Glutamatergic neuron (in vitro differentiated cells): ENCODE data around the gene ZNF286A. TPM values are rescaled to one million over a fixed set of nuclear protein-coding genes. Genes with fewer than 3 reads are reported as not detected.

ENCODE experiments used
- DNase-seq: peaks from one replicate; pipeline ENCODE4 v3.0.0; 2022
- H3K27ac Mint-ChIP-seq: one replicate; pipeline ENCODE4 v1.8.0; 2020; ENCODE audit warnings: mild to moderate bottlenecking, mixed read lengths, inconsistent platforms; ENCODE audit not compliant: unreplicated experiment
- H3K27me3 Mint-ChIP-seq: one replicate; pipeline ENCODE4 v1.8.0; 2020; ENCODE audit warnings: mild to moderate bottlenecking, moderate library complexity, mixed read lengths, inconsistent platforms; ENCODE audit not compliant: unreplicated experiment
- H3K36me3 Mint-ChIP-seq: one replicate; pipeline ENCODE4 v1.8.0; 2020; ENCODE audit warnings: mild to moderate bottlenecking, mixed read lengths, inconsistent platforms; ENCODE audit not compliant: unreplicated experiment
- H3K4me1 Mint-ChIP-seq: one replicate; pipeline ENCODE4 v1.8.0; 2020; ENCODE audit warnings: mild to moderate bottlenecking, low read depth, mixed read lengths, inconsistent platforms; ENCODE audit not compliant: unreplicated experiment
- H3K4me3 Mint-ChIP-seq: one replicate; pipeline ENCODE4 v1.8.0; 2020; ENCODE audit warnings: mild to moderate bottlenecking, mixed read lengths, inconsistent platforms; ENCODE audit not compliant: unreplicated experiment
- H3K9me3 Mint-ChIP-seq: one replicate; pipeline ENCODE4 v1.8.0; 2020; ENCODE audit warnings: mild to moderate bottlenecking, moderate library complexity, mixed read lengths, inconsistent platforms; ENCODE audit not compliant: unreplicated experiment
- total RNA-seq: library from RNA; stranded (reverse); fragmentation: NEBNext Ultra II Directional; extraction: Animal tissue kit (Norgen Biotek cat#: 25700); gene quantifications from one replicate; pipeline ENCODE4 v1.2.1, GENCODE V29; 2021; ENCODE audit not compliant: unreplicated experiment
- TF ChIP-seq, protein P1 (sequence below): fragments of 200-600 bp; sonication (generic); IDR thresholded peaks from one replicate; pipeline ENCODE4 v1.5.0; 2021; ENCODE audit not compliant: partially characterized antibody, unreplicated experiment

The ZNF286A gene
- total RNA-seq, 1 donor from 2014 or later = 229 TPM

DNA sequence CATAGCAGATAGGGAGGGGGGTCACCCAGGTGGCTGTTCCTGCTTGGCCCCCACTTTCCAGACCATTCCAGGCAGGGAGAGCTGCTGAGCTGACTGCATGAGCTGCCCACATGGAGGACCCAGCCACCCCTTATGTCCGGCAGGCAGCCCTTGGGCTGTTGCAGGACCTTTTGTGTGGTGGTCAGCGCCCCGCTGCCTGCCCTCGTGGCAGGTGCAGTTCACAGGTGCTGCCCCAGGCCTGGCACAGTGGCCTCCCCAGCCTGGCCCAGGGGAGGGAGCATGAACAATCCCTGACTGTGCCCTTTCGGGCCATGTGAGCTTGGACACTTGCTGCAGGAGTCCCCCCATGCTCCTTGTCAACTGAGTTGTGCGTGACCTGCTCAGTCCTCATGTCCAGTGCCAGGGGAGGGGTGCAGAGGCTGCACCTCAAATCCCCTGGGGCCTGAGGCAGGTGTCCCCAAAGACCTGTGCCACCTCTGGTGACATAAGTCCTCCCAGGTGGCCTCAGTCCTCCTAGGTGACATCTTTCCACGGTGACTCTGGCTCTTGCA lies 41.1 kb downstream of the ZNF286A start:
- no peaks in the 10 kb centered on the region for H3K36me3 Mint-ChIP-seq
- no peak overlapping the region for H3K27ac Mint-ChIP-seq
- no peaks in the 10 kb centered on the region for H3K9me3 Mint-ChIP-seq
- H3K4me1 Mint-ChIP-seq = no peaks in the 10 kb centered on the region
- H3K4me3 Mint-ChIP-seq = no peak overlapping the region
- DNase-seq = no peak
- TF ChIP-seq, protein P1, sequence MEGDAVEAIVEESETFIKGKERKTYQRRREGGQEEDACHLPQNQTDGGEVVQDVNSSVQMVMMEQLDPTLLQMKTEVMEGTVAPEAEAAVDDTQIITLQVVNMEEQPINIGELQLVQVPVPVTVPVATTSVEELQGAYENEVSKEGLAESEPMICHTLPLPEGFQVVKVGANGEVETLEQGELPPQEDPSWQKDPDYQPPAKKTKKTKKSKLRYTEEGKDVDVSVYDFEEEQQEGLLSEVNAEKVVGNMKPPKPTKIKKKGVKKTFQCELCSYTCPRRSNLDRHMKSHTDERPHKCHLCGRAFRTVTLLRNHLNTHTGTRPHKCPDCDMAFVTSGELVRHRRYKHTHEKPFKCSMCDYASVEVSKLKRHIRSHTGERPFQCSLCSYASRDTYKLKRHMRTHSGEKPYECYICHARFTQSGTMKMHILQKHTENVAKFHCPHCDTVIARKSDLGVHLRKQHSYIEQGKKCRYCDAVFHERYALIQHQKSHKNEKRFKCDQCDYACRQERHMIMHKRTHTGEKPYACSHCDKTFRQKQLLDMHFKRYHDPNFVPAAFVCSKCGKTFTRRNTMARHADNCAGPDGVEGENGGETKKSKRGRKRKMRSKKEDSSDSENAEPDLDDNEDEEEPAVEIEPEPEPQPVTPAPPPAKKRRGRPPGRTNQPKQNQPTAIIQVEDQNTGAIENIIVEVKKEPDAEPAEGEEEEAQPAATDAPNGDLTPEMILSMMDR = no peak
- peaks cover 4% of the 10 kb centered on the region for H3K27me3 Mint-ChIP-seq

DNA sequence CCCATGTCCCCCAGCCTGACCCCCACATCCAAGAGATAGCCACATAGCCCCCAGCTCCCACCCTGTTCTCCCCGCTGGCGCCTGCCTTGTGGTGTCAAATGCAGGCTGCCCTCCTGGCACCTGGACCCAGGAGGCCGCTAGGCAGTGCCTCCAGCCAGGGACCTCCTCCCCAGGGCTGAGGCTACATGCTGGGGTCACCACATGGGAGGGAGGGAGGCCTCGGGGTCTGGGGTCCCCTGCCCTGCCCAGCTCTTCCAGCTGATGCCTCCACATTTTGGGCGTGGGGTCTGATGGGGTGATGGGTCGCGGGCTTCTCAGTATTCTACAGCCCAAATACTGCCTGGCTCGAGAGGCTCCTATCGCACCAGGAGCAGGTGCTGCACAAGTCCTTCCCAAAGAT lies 42.1 kb downstream of the ZNF286A start:
- H3K36me3 Mint-ChIP-seq = peaks cover 4% of the 10 kb centered on the region
- H3K27ac Mint-ChIP-seq = no peak overlapping the region
- H3K9me3 Mint-ChIP-seq = no peaks in the 10 kb centered on the region
- H3K4me3 Mint-ChIP-seq = no peak overlapping the region
- no peak for DNase-seq
- no peaks in the 10 kb centered on the region for H3K4me1 Mint-ChIP-seq
- TF ChIP-seq, protein P1 = no peak
- peaks cover 4% of the 10 kb centered on the region for H3K27me3 Mint-ChIP-seq

DNA sequence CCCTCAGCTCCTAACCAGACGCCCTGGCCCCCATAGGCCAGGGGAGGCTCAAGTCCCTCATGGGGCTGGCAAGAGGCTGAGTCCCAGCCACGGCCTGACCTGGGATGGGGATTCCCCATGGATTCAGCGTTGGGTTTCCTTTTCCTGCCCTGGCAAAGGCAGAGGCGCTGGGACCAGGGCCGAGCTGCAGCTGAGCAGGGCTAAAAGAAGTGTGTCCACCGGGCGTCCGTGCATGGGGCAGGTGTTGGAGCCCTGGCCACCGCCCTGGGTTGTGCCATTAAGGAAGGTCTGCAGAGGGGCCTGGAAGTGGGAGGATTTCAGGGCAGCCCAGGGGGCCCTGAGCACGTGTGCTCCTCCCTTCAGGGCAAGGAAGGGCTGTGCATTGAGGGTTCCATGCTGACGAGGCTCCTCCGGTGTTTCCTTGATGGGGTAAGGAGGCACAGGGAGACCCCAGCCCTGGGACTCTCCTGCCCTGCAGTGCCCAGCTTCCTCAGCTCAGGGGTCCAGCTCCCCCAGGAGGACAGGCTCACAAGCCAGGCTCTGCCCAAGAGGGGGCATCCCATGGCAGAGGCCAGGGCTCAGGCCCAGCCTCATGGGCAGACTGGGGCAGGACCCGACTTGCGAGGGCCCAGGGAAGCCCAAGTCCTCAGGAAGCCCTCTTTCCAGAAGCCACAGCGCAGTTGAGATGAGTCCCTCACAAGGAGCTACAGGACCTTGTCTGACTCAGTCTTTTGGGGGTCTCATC lies 42.7 kb downstream of the ZNF286A start:
- H3K27me3 Mint-ChIP-seq = peaks cover 4% of the 10 kb centered on the region
- peaks cover 8% of the 10 kb centered on the region for H3K36me3 Mint-ChIP-seq
- H3K9me3 Mint-ChIP-seq = no peaks in the 10 kb centered on the region
- no peaks in the 10 kb centered on the region for H3K4me1 Mint-ChIP-seq
- no peak for DNase-seq
- no peak overlapping the region for H3K4me3 Mint-ChIP-seq
- TF ChIP-seq, protein P1 = no peak
- no peak overlapping the region for H3K27ac Mint-ChIP-seq

DNA sequence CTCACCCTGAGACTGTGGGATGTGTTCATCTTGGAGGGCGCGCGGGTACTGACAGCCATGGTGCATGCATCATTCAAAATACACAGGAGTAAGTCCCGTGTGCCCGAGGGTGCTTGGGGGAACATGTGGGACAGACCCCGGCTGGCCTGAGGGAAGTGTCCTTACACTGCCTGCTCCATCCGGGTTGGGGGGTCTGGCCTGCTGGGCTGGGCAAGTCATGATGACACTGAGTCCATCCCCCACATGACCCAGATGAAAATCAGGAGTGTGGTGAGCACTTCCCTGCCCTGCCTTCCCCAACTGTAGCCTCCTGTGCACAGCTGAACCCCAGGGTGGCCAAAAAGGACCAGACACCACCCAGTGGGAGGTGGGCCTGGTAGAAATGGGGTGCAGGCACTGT lies 43.4 kb downstream of the ZNF286A start:
- TF ChIP-seq, protein P1 = no peak
- Mint-ChIP-seq H3K9me3 (no peaks in the 10 kb centered on the region), H3K27ac (no peak overlapping the region), H3K4me3 (no peak overlapping the region), H3K4me1 (no peaks in the 10 kb centered on the region), H3K36me3 (peaks cover 8% of the 10 kb centered on the region), H3K27me3 (peaks cover 4% of the 10 kb centered on the region)
- DNase-seq = no peak

DNA sequence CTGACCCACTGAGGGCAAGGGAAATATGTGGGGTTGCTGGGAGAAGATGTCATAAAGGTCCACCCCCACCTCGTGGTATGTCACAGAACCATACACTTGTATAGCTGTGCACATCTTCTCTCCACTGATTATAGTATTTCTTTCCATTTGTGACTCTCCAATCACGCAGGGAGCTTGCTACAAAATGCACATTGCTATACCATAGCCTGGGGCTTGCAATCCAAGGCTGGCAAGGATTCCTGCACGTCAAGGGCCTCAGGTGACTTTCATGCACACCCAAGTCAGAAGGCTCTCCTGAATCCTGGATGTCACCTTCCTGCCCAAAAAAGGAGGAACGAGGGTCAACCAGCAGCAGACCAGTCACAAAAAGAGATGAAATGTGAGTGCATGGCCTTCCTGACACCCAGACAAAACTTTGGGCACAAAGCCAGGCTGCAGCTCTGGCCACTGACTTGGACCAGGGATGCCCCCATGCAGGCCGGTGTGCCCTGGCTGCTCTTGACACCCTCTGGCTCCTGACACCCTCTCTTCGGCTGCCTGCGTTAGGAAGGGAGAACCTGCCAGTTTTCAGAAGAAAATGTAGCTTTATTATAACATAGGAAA lies 44.6 kb downstream of the ZNF286A start:
- Mint-ChIP-seq H3K36me3 (peaks cover 8% of the 10 kb centered on the region), H3K9me3 (no peaks in the 10 kb centered on the region), H3K27ac (no peak overlapping the region), H3K4me1 (no peaks in the 10 kb centered on the region), H3K4me3 (no peak overlapping the region), H3K27me3 (peaks cover 4% of the 10 kb centered on the region)
- no peak for DNase-seq
- TF ChIP-seq, protein P1 = no peak
